Non-pigmented ciliary epithelial cell (primary cell): ENCODE measurements around the gene LRP5.
"Not testable (repeated sequence)": the region's sequence is repeated elsewhere in the genome, so short reads cannot be mapped to it uniquely, and the experiment has no call there.

Experiments used
- DNase-seq: peaks from one replicate; pipeline ENCODE4 v3.0.0-alpha.2; 2010; ENCODE audit warnings: low read depth

Gene LRP5

GRCh38 chr11:68392822-68393221, 80.4 kb downstream of the LRP5 start:
- DNase-seq: no peak

GRCh38 chr11:68396516-68396915, 84.1 kb downstream of the LRP5 start:
- no peak for DNase-seq

GRCh38 chr11:68397256-68397655, 84.9 kb downstream of the LRP5 start:
- DNase-seq: no peak

- no peak for DNase-seq
Measured at GRCh38 chr11:68398995-68399851, 86.8 kb downstream of the LRP5 start.

GRCh38 chr11:68399916-68400315, 87.5 kb downstream of the LRP5 start:
- DNase-seq: no peak

GRCh38 chr11:68400584-68400983, 88.2 kb downstream of the LRP5 start:
- not testable (repeated sequence) for DNase-seq

GRCh38 chr11:68401856-68402255, 89.5 kb downstream of the LRP5 start:
- no peak for DNase-seq

- no peak for DNase-seq
Measured at GRCh38 chr11:68402355-68403031, 90.1 kb downstream of the LRP5 start.

- no peak for DNase-seq
Measured at GRCh38 chr11:68403424-68403823, 91.0 kb downstream of the LRP5 start.

- no peak for DNase-seq
Measured at GRCh38 chr11:68403831-68404230, 91.4 kb downstream of the LRP5 start.

- DNase-seq: no peak
Measured at GRCh38 chr11:68406324-68407313, 94.2 kb downstream of the LRP5 start.

- no peak for DNase-seq
Measured at GRCh38 chr11:68408512-68408911, 96.1 kb downstream of the LRP5 start.

- no peak for DNase-seq
Measured at GRCh38 chr11:68409748-68410344, 97.5 kb downstream of the LRP5 start.

- DNase-seq: no peak
Measured at GRCh38 chr11:68411501-68411991, 99.2 kb downstream of the LRP5 start.

GRCh38 chr11:68412593-68413475, 100.4 kb downstream of the LRP5 start:
- peak; percentile 20 for DNase-seq

- DNase-seq: no peak
Measured at GRCh38 chr11:68413591-68413999, 101.2 kb downstream of the LRP5 start.

- DNase-seq: no peak
Measured at GRCh38 chr11:68414496-68415221, 102.3 kb downstream of the LRP5 start.

- DNase-seq: no peak
Measured at GRCh38 chr11:68416070-68416578, 103.7 kb downstream of the LRP5 start.

- DNase-seq: no peak
Measured at GRCh38 chr11:68418648-68419047, 106.3 kb downstream of the LRP5 start.

- no peak for DNase-seq
Measured at GRCh38 chr11:68420171-68420570, 107.8 kb downstream of the LRP5 start.
